ENCODE measurements around the gene CLDN19.

The CLDN19 gene

DNA sequence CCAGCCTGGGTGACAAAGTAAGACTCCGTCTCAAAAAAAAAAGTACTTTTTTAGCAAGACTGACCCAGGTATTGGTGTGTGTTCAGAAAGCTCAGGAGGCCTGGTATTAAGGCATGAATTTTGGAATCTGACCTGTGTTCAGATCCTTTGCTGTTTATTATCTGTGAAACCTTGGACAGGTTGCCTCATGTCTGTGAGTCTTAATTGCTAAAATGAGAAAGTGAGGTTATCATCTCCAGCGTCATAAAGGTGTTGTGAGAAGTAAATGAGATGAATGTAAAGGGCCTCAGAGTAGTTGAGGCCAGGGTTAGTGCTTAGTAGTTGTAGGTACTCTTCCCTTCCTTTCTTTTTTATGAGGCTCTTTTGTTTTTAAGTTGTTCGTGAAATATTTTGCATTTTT lies 29.8 kb upstream of the CLDN19 start:
- Histone ChIP-seq H2AFZ (ENCODE audit: low read depth, low read length) (no peak overlapping the region), H3K9me3 (ENCODE audit: low read length) (no peaks in the 10 kb centered on the region), H3K4me1 (ENCODE audit: insufficient read depth, low read length) (peaks cover 11% of the 10 kb centered on the region), H3K4me3 (ENCODE audit: low read length) (no peak overlapping the region), H3K36me3 (ENCODE audit: insufficient read depth, low read length) (peaks cover 27% of the 10 kb centered on the region), H3K27me3 (ENCODE audit: insufficient read depth, low read length) (no peaks in the 10 kb centered on the region)

- peak overlapping the region; percentile 66 for H3K4me3 ChIP-seq (ENCODE audit: low read length)
Measured at GRCh38 chr1:42768172-42768571, 28.1 kb upstream of the CLDN19 start.

DNA sequence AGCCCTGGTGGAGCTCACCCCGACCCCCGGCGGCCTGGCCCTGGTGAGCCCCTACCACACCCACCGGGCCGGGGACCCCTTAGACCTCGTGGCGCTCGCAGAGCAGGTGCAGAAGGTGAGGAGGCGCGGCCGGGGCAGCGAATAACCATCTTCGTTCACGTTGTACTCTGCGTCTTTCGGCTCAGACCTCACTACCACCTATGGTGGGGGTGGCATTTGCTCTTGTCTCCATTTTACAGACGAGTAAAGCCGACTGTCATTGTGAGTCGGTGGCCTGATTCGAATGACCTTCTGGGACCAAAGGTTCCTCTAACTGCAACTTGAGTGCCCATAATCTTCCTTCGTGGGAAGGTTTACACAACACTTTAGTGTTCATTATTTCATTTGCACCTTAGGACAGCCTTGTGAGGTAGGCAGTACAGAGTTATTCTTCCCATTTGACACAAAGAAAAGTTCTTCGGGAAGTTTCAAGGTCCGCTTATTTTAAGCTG lies 27.5 kb upstream of the CLDN19 start:
- Histone ChIP-seq H3K27me3 (ENCODE audit: insufficient read depth, low read length) (no peaks in the 10 kb centered on the region), H3K4me1 (ENCODE audit: insufficient read depth, low read length) (peaks cover 16% of the 10 kb centered on the region), H3K4me3 (ENCODE audit: low read length) (peak overlapping the region; percentile 66), H2AFZ (ENCODE audit: low read depth, low read length) (peak overlapping the region; percentile 60), H3K36me3 (ENCODE audit: insufficient read depth, low read length) (peaks cover 7% of the 10 kb centered on the region), H3K9me3 (ENCODE audit: low read length) (no peaks in the 10 kb centered on the region)

More at GRCh38 chr1:42768172-42768571, 28.1 kb upstream of the CLDN19 start:
- Histone ChIP-seq H2AFZ (ENCODE audit: low read depth, low read length) (no peak overlapping the region), H3K9me3 (ENCODE audit: low read length) (no peaks in the 10 kb centered on the region), H3K27me3 (ENCODE audit: insufficient read depth, low read length) (no peaks in the 10 kb centered on the region), H3K36me3 (ENCODE audit: insufficient read depth, low read length) (peaks cover 13% of the 10 kb centered on the region), H3K4me1 (ENCODE audit: insufficient read depth, low read length) (peaks cover 16% of the 10 kb centered on the region)

GRCh38 chr1:42766741-42767509 lies 26.9 kb upstream of the CLDN19 start, which contains the start of the genes C1orf50 and P3H1:
TSS of gene C1orf50 (plus strand) at chr1:42767249. CDS start at chr1:42767312, 63 bp downstream.
TSS of gene P3H1 (minus strand) at chr1:42767028. CDS start at chr1:42766971, 57 bp downstream.
- H3K36me3 ChIP-seq (ENCODE audit: insufficient read depth, low read length) = peaks cover 2% of the 10 kb centered on the region
- peaks cover 16% of the 10 kb centered on the region for H3K4me1 ChIP-seq (ENCODE audit: insufficient read depth, low read length)
- peak within 1 kb of the TSS; percentile 60 for H2AFZ ChIP-seq (ENCODE audit: low read depth, low read length)
- H3K4me3 ChIP-seq (ENCODE audit: low read length) = peak within 1 kb of the TSS; percentile 66
- no peaks in the 10 kb centered on the region for H3K9me3 ChIP-seq (ENCODE audit: low read length)
- no peaks in the 10 kb centered on the region for H3K27me3 ChIP-seq (ENCODE audit: insufficient read depth, low read length)

DNA sequence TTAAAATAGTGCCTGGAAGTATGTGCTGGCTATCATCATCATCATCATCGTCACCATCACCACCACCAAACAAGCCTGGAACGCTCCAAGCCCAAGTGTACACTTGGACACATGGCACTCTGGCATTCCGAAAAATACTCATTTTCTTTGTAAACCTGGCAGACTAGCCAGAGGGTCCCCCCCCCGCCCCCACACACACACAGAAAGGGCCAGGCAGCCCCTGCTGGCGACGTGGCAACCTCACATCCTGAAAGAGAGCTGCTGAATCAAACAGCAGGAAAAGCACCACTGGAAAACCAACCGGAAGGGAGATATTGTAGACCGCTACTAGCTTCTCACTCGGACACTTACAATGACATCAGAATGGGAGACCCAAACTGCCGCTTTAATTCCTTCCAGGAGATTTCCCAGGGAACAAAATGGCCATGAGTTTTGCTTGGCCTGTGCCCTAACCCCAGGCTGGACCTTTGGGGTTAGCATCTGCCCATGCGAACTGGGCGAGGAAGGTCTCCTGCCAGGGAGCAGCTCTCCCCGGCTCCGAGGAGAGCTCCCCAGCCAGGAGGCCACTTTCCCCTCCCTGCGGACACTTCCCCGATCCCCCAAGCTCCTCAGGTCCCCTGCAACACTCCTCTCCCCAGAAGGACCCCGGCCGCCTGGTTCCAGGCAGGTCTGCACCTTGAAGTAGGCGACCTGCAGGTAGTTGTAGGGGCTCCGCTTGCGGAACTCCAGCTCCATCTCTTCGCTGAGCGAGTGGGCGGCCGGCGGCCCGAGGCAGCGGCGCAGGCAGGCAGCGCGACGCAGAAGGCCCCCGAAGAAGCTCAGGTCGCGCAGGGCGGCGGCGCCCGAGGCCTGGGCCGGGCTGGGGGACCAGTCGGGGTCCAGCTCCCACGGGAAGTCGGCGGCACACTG lies 26.1 kb upstream of the CLDN19 start:
- no peaks in the 10 kb centered on the region for H3K9me3 ChIP-seq (ENCODE audit: low read length)
- H2AFZ ChIP-seq (ENCODE audit: low read depth, low read length) = peak overlapping the region; percentile 34
- no peaks in the 10 kb centered on the region for H3K27me3 ChIP-seq (ENCODE audit: insufficient read depth, low read length)
- H3K4me3 ChIP-seq (ENCODE audit: low read length) = peak overlapping the region; percentile 66
- peaks cover 16% of the 10 kb centered on the region for H3K4me1 ChIP-seq (ENCODE audit: insufficient read depth, low read length)
- peaks cover 2% of the 10 kb centered on the region for H3K36me3 ChIP-seq (ENCODE audit: insufficient read depth, low read length)

- Histone ChIP-seq H3K4me1 (ENCODE audit: insufficient read depth, low read length) (peaks cover 16% of the 10 kb centered on the region), H2AFZ (ENCODE audit: low read depth, low read length) (peak overlapping the region; percentile 34), H3K9me3 (ENCODE audit: low read length) (no peaks in the 10 kb centered on the region), H3K36me3 (ENCODE audit: insufficient read depth, low read length) (peaks cover 2% of the 10 kb centered on the region), H3K4me3 (ENCODE audit: low read length) (peak overlapping the region; percentile 66), H3K27me3 (ENCODE audit: insufficient read depth, low read length) (no peaks in the 10 kb centered on the region)
Measured at GRCh38 chr1:42765269-42765668, 25.2 kb upstream of the CLDN19 start.

- Histone ChIP-seq H3K36me3 (ENCODE audit: insufficient read depth, low read length) (peaks cover 23% of the 10 kb centered on the region), H2AFZ (ENCODE audit: low read depth, low read length) (no peak overlapping the region), H3K9me3 (ENCODE audit: low read length) (no peaks in the 10 kb centered on the region), H3K4me1 (ENCODE audit: insufficient read depth, low read length) (peaks cover 8% of the 10 kb centered on the region), H3K27me3 (ENCODE audit: insufficient read depth, low read length) (no peaks in the 10 kb centered on the region), H3K4me3 (ENCODE audit: low read length) (no peak overlapping the region)
Measured at GRCh38 chr1:42762269-42762668, 22.2 kb upstream of the CLDN19 start.

DNA sequence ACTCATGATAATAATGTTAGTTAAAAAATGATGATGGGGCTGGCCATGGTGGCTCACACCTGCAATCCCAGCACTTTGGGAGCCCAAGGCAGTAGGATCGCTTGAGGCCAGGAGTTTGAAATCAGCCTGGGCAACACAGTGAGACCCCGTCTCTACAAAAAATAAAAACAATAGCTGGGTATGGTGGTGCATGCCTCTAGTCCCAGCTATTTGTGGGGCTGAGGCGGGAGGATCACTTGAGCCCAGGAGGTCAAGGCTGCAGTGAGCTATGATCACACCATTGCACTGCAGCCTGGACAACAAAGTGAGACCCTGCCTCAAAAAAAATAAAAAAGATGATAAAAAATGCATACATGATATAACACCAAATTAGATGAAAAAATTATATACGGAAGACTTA lies 21.5 kb upstream of the CLDN19 start:
- H3K4me1 ChIP-seq (ENCODE audit: insufficient read depth, low read length) = peaks cover 8% of the 10 kb centered on the region
- H3K9me3 ChIP-seq (ENCODE audit: low read length) = no peaks in the 10 kb centered on the region
- H3K27me3 ChIP-seq (ENCODE audit: insufficient read depth, low read length) = no peaks in the 10 kb centered on the region
- no peak overlapping the region for H3K4me3 ChIP-seq (ENCODE audit: low read length)
- H2AFZ ChIP-seq (ENCODE audit: low read depth, low read length) = no peak overlapping the region
- peaks cover 25% of the 10 kb centered on the region for H3K36me3 ChIP-seq (ENCODE audit: insufficient read depth, low read length)

DNA sequence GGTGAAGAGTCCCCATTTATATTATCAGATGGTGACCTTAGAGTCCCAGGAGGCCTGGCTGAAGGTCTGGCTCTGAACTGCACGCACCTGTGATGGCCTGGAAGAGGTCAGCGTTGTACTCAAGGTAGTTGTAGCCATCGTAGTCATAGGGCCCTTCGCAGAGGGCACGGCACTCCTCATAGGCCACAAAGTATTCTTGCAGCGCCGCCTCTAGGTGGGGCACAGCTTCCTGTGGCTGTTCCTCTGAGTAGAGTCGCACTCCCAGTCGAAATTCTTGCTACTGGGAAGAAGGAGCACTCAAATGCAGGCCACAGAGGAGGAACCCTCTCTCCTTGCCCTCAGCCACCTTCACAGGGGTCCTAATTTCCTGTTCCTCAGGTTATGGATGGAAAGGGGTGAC lies 19.1 kb upstream of the CLDN19 start:
- Histone ChIP-seq H3K36me3 (ENCODE audit: insufficient read depth, low read length) (peaks cover 50% of the 10 kb centered on the region), H3K4me1 (ENCODE audit: insufficient read depth, low read length) (no peaks in the 10 kb centered on the region), H3K4me3 (ENCODE audit: low read length) (no peak overlapping the region), H2AFZ (ENCODE audit: low read depth, low read length) (no peak overlapping the region), H3K27me3 (ENCODE audit: insufficient read depth, low read length) (no peaks in the 10 kb centered on the region), H3K9me3 (ENCODE audit: low read length) (no peaks in the 10 kb centered on the region)

DNA sequence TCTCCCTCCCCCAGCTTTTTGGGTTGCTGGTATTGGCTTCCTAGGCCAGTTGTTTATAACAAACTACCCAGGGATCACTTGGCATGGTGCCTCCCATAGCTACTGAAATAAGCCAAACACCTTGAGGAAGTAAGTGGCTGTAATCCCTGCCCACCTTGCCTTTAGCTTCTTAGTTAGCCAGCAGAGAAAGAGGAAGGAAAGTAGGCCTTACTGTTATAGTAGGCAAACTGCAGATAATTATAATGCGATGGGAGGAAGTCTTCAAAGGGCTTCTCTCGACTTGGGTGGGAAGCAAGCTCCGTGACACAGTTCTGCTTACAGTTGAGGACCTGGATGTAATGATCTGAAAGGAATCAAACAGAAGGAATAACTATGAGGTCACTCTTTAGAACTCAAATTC lies 18.6 kb upstream of the CLDN19 start:
- H3K36me3 ChIP-seq (ENCODE audit: insufficient read depth, low read length) = peaks cover 54% of the 10 kb centered on the region
- no peaks in the 10 kb centered on the region for H3K9me3 ChIP-seq (ENCODE audit: low read length)
- H2AFZ ChIP-seq (ENCODE audit: low read depth, low read length) = no peak overlapping the region
- no peak overlapping the region for H3K4me3 ChIP-seq (ENCODE audit: low read length)
- no peaks in the 10 kb centered on the region for H3K4me1 ChIP-seq (ENCODE audit: insufficient read depth, low read length)
- no peaks in the 10 kb centered on the region for H3K27me3 ChIP-seq (ENCODE audit: insufficient read depth, low read length)

- Histone ChIP-seq H3K9me3 (ENCODE audit: low read length) (no peaks in the 10 kb centered on the region), H2AFZ (ENCODE audit: low read depth, low read length) (no peak overlapping the region), H3K4me3 (ENCODE audit: low read length) (no peak overlapping the region), H3K36me3 (ENCODE audit: insufficient read depth, low read length) (peaks cover 60% of the 10 kb centered on the region), H3K27me3 (ENCODE audit: insufficient read depth, low read length) (no peaks in the 10 kb centered on the region), H3K4me1 (ENCODE audit: insufficient read depth, low read length) (no peaks in the 10 kb centered on the region)
Measured at GRCh38 chr1:42757892-42758275, 17.8 kb upstream of the CLDN19 start.

DNA sequence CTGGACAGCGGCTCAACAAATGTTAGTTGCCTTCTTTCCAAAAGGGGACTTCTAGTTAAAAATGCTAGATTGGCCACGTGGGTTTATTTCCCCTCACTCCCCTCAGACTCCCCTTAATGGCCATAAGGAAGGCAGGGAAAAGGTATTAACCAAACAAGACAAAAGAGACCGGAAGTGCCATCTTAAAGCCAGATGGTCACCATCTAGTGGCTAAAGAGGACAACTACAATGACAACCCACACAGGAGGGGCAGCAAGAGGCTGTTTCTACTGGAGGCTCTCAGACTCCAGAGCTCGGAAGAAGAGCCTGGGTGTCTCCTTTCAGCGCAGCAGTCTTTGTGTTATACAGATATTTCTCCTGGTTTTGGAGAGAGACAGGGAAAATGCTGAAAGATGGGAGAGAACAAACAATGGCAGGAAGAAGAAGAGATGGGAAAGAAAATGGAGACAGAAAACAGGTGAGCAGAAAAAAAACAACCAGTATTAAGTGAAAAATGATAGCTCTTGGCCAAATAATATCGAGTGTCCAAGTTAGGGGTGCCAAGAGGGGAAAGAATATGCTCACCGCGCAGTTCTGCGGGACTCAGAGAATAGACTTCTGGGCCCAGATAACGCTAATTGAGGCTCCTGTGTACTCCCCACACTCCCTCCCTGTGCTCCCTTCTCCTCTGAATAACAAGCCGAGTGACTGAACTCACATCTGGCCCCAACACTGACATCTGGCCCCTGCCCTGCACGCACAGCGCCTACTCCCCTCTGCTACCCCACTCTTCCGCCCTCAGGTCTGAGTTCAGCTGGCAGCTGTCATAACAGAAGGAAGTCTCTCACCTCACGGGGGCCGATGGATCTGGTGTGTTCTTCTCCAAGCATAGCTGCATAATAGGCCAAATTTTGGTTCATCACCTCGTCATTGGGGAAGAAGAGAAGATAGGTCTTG lies 17.2 kb upstream of the CLDN19 start:
- H3K27me3 ChIP-seq (ENCODE audit: insufficient read depth, low read length) = no peaks in the 10 kb centered on the region
- H3K4me3 ChIP-seq (ENCODE audit: low read length) = no peak overlapping the region
- H3K9me3 ChIP-seq (ENCODE audit: low read length) = peaks cover 1% of the 10 kb centered on the region
- no peaks in the 10 kb centered on the region for H3K4me1 ChIP-seq (ENCODE audit: insufficient read depth, low read length)
- peaks cover 66% of the 10 kb centered on the region for H3K36me3 ChIP-seq (ENCODE audit: insufficient read depth, low read length)
- no peak overlapping the region for H2AFZ ChIP-seq (ENCODE audit: low read depth, low read length)
